D721Med (cell line): ENCODE results near the gene PCDHGC3.

Experiments used
- DNase-seq: peaks from one replicate; pipeline ENCODE4 v3.0.0; 2011; ENCODE audit warnings: low spot score; ENCODE audit not compliant: insufficient read length
- FAIRE-seq: peaks from 2 replicates; lab custom pipeline; 2011; peaks lifted over from hg19 to GRCh38; lab: Jason Lieb, UNC
- TF ChIP-seq, protein P1 (sequence below): IDR thresholded peaks from 2 replicates; pipeline ENCODE4 v1.5.1; 2012; ENCODE audit warnings: mild to moderate bottlenecking, control low read depth; ENCODE audit not compliant: insufficient read depth; ENCODE audit errors: missing control alignments

The PCDHGC3 gene

DNA sequence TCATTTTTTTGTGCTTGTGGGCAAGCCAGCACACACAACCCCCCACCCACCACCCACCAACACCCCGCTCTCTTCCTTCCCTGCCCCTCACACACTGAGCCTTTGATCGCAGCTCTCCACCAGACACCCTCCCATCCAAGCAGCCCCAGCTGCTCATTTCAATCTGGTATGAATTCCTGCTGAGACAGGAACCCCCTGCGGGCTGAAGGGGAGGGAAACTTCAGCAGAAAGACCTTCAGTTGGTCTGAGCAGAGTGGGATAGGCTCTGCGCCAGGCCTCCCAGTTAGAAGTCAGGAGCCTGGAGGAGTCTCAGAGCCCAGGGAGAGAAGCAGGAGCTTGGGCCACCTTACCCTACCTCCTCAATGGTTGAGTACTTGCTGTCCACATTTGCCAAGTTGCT, 20.3 kb downstream of the PCDHGC3 start:
- TF ChIP-seq, protein P1, sequence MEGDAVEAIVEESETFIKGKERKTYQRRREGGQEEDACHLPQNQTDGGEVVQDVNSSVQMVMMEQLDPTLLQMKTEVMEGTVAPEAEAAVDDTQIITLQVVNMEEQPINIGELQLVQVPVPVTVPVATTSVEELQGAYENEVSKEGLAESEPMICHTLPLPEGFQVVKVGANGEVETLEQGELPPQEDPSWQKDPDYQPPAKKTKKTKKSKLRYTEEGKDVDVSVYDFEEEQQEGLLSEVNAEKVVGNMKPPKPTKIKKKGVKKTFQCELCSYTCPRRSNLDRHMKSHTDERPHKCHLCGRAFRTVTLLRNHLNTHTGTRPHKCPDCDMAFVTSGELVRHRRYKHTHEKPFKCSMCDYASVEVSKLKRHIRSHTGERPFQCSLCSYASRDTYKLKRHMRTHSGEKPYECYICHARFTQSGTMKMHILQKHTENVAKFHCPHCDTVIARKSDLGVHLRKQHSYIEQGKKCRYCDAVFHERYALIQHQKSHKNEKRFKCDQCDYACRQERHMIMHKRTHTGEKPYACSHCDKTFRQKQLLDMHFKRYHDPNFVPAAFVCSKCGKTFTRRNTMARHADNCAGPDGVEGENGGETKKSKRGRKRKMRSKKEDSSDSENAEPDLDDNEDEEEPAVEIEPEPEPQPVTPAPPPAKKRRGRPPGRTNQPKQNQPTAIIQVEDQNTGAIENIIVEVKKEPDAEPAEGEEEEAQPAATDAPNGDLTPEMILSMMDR, result no peak
- DNase-seq (no peak), FAIRE-seq (no peak)

DNA sequence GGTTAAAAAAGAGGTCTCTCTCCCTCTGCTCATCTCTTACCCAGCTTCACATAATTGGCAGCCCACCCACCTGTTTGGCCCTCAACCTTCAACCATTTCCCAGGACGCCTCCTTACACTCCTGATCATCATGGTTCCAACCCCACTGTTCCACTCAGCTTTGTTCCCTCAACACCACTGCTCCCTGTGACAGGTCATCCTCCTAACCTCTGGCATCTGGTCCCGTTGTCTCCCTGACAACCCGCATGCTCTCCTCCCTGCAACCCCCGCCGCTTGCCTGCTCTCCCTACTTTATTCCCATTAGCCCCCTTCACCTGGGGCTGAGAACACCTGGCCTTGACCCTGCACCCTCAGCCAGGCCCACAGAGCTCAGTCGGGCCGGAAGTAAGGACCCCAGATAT, 26.0 kb downstream of the PCDHGC3 start:
- DNase-seq (no peak), FAIRE-seq (no peak)
- TF ChIP-seq, protein P1, result no peak

DNA sequence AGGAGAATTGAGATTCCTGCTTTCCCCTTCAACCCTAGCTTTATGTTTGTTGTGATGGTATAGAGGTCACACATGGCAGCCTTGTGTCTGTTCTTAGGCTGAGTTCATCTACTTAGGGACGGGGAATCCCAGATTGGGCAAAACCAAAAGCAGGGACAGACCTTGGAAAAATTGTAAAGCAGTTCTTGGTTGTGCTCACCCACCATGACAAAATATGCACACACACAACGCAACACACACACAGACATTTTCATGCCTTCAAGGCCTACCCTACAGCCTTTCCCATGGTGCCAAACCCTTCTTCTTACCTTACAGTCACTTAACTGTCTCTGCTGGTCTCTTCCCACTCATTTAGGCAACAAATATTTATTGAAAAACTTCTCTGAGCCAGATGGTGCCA, 27.9 kb downstream of the PCDHGC3 start:
- DNase-seq (no peak), FAIRE-seq (no peak)
- TF ChIP-seq, protein P1, result no peak

DNA sequence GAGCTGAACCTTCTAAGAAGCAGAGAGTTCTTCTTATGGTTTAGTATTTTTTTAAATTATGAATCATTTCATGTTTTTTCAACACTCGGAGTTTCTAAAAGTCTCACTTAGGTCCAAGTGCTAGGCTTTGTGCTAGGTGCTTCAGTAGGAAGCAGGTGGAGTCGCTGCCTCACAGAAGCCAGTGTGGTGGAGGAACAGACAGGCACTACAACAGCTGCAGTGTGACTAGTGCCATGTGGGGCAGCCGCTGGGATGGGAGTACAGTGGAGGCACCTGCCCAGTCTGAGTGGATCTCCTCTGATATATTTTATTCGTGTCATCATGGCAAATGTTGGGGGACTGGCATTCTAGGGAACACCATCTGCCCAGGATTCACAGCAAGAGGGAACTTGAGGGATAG, 28.4 kb downstream of the PCDHGC3 start:
- FAIRE-seq (no peak), DNase-seq (no peak)
- TF ChIP-seq, protein P1, result no peak

DNA sequence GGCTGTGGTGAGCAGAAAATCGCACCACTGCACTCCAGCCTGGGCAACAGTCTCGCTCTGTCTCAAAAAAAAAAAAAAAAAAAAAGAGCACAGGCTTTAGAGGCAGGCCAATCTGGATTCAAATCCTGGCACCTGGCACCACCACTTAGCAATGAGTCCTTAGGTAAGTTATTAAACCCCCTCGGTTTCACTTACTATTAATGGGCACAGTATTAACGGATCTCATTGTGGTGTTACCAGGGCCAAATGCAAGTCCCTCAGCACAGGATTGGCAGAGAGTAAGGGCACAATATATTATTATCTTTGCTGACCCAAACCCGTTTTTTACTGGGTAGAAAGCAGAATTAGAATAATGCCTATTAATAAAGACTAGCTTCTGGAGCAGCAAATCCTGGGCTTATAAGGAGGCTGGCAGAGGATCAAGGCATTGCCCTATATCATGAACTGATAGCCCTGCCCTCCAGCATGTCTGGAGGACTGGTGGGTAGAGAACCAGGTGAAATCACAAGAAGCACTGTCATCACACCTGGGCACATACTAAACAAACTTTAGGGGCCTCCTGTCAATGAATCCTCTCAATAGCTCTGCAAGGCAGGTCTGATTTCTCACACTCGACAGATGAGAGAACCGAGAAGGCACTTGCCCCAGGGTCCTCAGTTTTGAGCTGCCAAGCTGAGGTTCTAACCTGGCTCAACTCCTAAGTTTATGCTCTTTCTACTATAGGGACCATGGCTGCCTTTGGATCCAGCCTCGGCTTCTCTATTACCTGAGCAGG, 30.8 kb downstream of the PCDHGC3 start:
- DNase-seq (no peak), FAIRE-seq (no peak)
- TF ChIP-seq, protein P1, result no peak

DNA sequence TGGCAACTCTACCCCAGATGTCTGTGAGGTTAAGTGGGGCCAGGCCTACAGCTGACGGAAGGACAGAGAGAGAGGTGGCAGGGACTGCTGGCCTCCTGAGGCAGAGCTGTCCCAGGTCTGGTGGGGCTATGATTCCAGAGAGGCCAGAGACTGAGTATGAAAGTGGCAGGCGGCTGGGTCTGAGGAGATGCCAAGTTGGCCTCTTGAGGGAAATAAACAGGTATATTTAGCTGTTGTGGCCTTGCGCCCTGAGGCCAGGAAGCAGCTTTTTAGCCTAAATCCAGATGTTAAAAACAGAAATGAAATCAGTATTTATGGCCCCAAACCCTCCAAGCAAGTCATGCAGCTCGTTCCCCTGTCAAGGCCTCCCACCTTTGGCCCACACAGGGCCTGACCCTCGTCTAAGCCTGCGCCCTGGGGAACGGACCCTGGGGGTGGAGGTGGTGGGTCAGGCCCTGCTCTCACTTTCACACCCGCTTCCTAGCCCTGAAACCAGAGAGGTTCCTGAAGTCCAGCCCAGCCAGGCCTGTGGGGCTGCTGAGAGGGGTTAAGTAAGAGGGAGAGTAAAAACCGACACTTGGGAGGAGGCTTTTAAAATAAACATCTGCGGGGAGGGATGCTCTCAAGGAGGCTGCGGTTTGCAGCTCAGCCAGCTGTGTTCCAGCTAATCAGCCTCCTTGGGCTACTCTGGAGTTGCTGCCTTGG, 31.8 kb downstream of the PCDHGC3 start:
- DNase-seq (no peak), FAIRE-seq (no peak)
- TF ChIP-seq, protein P1, result no peak

DNA sequence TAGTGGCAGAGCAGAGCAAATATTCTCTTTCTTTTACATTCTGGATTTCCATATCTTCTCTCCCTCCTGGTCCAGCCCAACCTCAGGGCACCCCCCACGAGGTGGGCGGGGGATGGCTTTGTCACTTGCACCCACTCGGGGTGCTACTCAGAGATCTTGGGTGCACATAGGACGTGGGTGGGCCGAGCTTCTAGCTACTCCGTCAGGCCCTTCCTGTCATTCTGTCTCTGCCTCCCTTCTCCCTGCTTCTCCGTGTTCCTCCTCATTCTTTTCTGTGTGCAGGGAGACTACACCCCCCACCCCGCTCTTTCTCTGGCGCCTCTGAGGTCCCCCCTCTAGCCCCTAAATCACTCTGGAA, 32.7 kb downstream of the PCDHGC3 start:
- DNase-seq, result no peak
- FAIRE-seq, result no peak
- TF ChIP-seq, protein P1, result no peak
